Calu3 (cell line): ENCODE measurements around the gene NEDD4L. TPM values are rescaled to one million over a fixed set of nuclear protein-coding genes. Genes with fewer than 3 reads are reported as not detected.
A peak's percentile ranks its signal among the peaks of the same experiment; 100 is the strongest.
"Not testable (repeated sequence)": the region's sequence is repeated elsewhere in the genome, so short reads cannot be mapped to it uniquely, and the experiment has no call there.

Experiments used
- BruUV-seq: library from RNA; stranded (reverse); fragments of 400-500 nt; replicated peaks from 2 replicates; lab custom pipeline; 2021; lab: Mats Ljungman, UMichigan
- CTCF ChIA-PET: fragments of 300-600 bp; sonication (Branson Sonifier 250); formaldehyde crosslinking; loops from one replicate; lab custom pipeline; 2022; ENCODE audit warnings: antibody characterized with exemption; lab: Charles Lee
- DNase-seq: peaks from one replicate; pipeline ENCODE4 v3.0.0; 2022
- H3K27ac Mint-ChIP-seq: one replicate; pipeline ENCODE4 v1.8.0; 2022; ENCODE audit warnings: mixed read lengths; ENCODE audit not compliant: unreplicated experiment
- H3K27me3 Mint-ChIP-seq: one replicate; pipeline ENCODE4 v1.8.0; 2022; ENCODE audit warnings: mixed read lengths; ENCODE audit not compliant: unreplicated experiment
- H3K36me3 Mint-ChIP-seq: one replicate; pipeline ENCODE4 v1.8.0; 2022; ENCODE audit warnings: mild to moderate bottlenecking, moderate library complexity, mixed read lengths; ENCODE audit not compliant: insufficient read depth, unreplicated experiment
- H3K4me1 Mint-ChIP-seq: one replicate; pipeline ENCODE4 v1.8.0; 2022; ENCODE audit warnings: mild to moderate bottlenecking, low read depth, mixed read lengths; ENCODE audit not compliant: unreplicated experiment
- H3K4me3 Mint-ChIP-seq: one replicate; pipeline ENCODE4 v1.8.0; 2022; ENCODE audit warnings: mild to moderate bottlenecking, low read depth, moderate library complexity, mixed read lengths; ENCODE audit not compliant: unreplicated experiment
- H3K9me3 Mint-ChIP-seq: one replicate; pipeline ENCODE4 v1.8.0; 2022; ENCODE audit warnings: low read depth, mixed read lengths; ENCODE audit not compliant: unreplicated experiment
- CTCF ChIP-seq: fragments of 200-600 bp; IDR thresholded peaks from one replicate; pipeline ENCODE4 v1.8.0; 2022; ENCODE audit warnings: antibody characterized with exemption; ENCODE audit not compliant: unreplicated experiment
- intact Hi-C: fragments of 100-400 bp; cut with micrococcal nuclease; formaldehyde crosslinking; loops from one replicate; pipeline ENCODE4 v1.10.0; 2022; ENCODE audit not compliant: unreplicated experiment
- total RNA-seq: library from RNA; stranded (reverse); gene quantifications from 2 replicates; pipeline ENCODE4 v1.2.3, GENCODE V29; 2022

The NEDD4L gene
- total RNA-seq, 1 experiment from 2014 or later = 213 TPM

GRCh38 chr18:58048081-58048642 lies 4.1 kb downstream of the NEDD4L start:
- no peak for DNase-seq
- peaks cover 36% of the 10 kb centered on the region for H3K36me3 Mint-ChIP-seq
- H3K4me1 Mint-ChIP-seq = peaks cover 42% of the 10 kb centered on the region
- no peak overlapping the region for H3K27ac Mint-ChIP-seq
- H3K27me3 Mint-ChIP-seq = no peaks in the 10 kb centered on the region
- H3K4me3 Mint-ChIP-seq = no peak overlapping the region
- no TSS peak for BruUV-seq
- intact Hi-C loops = loop anchor here (5.0 to 10.0 kb wide), 4 partner anchors 39 to 413 kb away; no protein-coding TSS in a partner anchor
- CTCF ChIA-PET = no interaction called here
- TF ChIP-seq CTCF = no peak
- no peaks in the 10 kb centered on the region for H3K9me3 Mint-ChIP-seq

- Mint-ChIP-seq H3K27ac (no peak overlapping the region), H3K36me3 (peaks cover 34% of the 10 kb centered on the region), H3K27me3 (no peaks in the 10 kb centered on the region), H3K4me1 (peaks cover 51% of the 10 kb centered on the region), H3K9me3 (no peaks in the 10 kb centered on the region), H3K4me3 (no peak overlapping the region)
- no peak for TF ChIP-seq CTCF
- no TSS peak for BruUV-seq
- DNase-seq = no peak
- CTCF ChIA-PET = interaction anchor here (0.7 kb wide), 1 partner anchor 284 kb away, joined by 7 read pairs; no protein-coding TSS in a partner anchor
- intact Hi-C loops = loop anchor here (5.0 to 10.0 kb wide), 4 partner anchors 38 to 414 kb away; no protein-coding TSS in a partner anchor
Observed at GRCh38 chr18:58049000-58049688, 5.1 kb downstream of the NEDD4L start.

- Mint-ChIP-seq H3K4me1 (peaks cover 57% of the 10 kb centered on the region), H3K36me3 (peaks cover 27% of the 10 kb centered on the region)
- H3K9me3 Mint-ChIP-seq, H3K27ac Mint-ChIP-seq, H3K27me3 Mint-ChIP-seq, BruUV-seq, DNase-seq, H3K4me3 Mint-ChIP-seq: not testable (repeated sequence)
- CTCF ChIA-PET = interaction anchor here (0.5 kb wide), 1 partner anchor 320 kb away, joined by 4 read pairs; no protein-coding TSS in a partner anchor
- intact Hi-C loops = loop anchor here (10.0 kb wide), 1 partner anchor 444 kb away; no protein-coding TSS in a partner anchor
Observed at GRCh38 chr18:58050963-58051362, 6.9 kb downstream of the NEDD4L start.

GRCh38 chr18:58051765-58052460 lies 7.9 kb downstream of the NEDD4L start:
- H3K36me3 Mint-ChIP-seq = peaks cover 18% of the 10 kb centered on the region
- H3K4me3 Mint-ChIP-seq = peak overlapping the region; percentile 26
- peaks cover 48% of the 10 kb centered on the region for H3K4me1 Mint-ChIP-seq
- no TSS peak for BruUV-seq
- peak; percentile 27 for TF ChIP-seq CTCF
- H3K27ac Mint-ChIP-seq = peak overlapping the region; percentile 61
- CTCF ChIA-PET = interaction anchor here (1.0 to 1.4 kb wide), 2 partner anchors 8 to 70 kb away, joined by 4 to 5 read pairs; partner anchors contain the start of gene NEDD4L
- intact Hi-C loops = loop anchor here (10.0 kb wide), 1 partner anchor 443 kb away; no protein-coding TSS in a partner anchor
- H3K27me3 Mint-ChIP-seq = no peaks in the 10 kb centered on the region
- no peaks in the 10 kb centered on the region for H3K9me3 Mint-ChIP-seq
- DNase-seq = no peak
